SK-N-SH treated with all-trans-retinoic acid at 6 μM for 48 hours (cell line): ENCODE measurements around the gene MYH15.
"Not testable (repeated sequence)": the region's sequence is repeated elsewhere in the genome, so short reads cannot be mapped to it uniquely, and the experiment has no call there.

Experiments used
- ATAC-seq: fragments of 200-7000 bp; cut with Tn5 transposase; 3 replicates; pipeline ENCODE4 v1.9.1; 2020; ENCODE audit warnings: mild to moderate bottlenecking, moderate library complexity
- ARNTL ChIP-seq: fragments of 450-650 bp; formaldehyde crosslinking; IDR thresholded peaks from 2 replicates; pipeline ENCODE4 v1.5.0; 2020; ENCODE audit warnings: low read depth, mild to moderate bottlenecking, moderate library complexity, borderline replicate concordance
- CSDC2 ChIP-seq: fragments of 250-450 bp; sonication (Bioruptor Pico); IDR thresholded peaks from 2 replicates; pipeline ENCODE4 v1.5.0; 2020; ENCODE audit warnings: mild to moderate bottlenecking, moderate library complexity
- GLIS3 ChIP-seq: fragments of 250-450 bp; sonication (Bioruptor Pico); IDR thresholded peaks from 2 replicates; pipeline ENCODE4 v1.5.0; 2020; ENCODE audit warnings: mild to moderate bottlenecking, moderate library complexity
- PPARA ChIP-seq: fragments of 250-450 bp; sonication (Bioruptor Pico); IDR thresholded peaks from 2 replicates; pipeline ENCODE4 v1.5.0; 2020; ENCODE audit warnings: mild to moderate bottlenecking, borderline replicate concordance
- RARB ChIP-seq: fragments of 250-450 bp; sonication (Bioruptor Pico); IDR thresholded peaks from 2 replicates; pipeline ENCODE4 v1.8.0; 2021; ENCODE audit warnings: mild to moderate bottlenecking, moderate library complexity
- SNAI2 ChIP-seq: fragments of 250-450 bp; sonication (Bioruptor Pico); IDR thresholded peaks from 2 replicates; pipeline ENCODE4 v1.5.0; 2020; ENCODE audit warnings: mild to moderate bottlenecking, moderate library complexity
- TCF4 ChIP-seq: fragments of 250-450 bp; sonication (Bioruptor Pico); IDR thresholded peaks from 2 replicates; pipeline ENCODE4 v1.8.0; 2021; ENCODE audit warnings: mild to moderate bottlenecking, moderate library complexity, borderline replicate concordance
- TOX ChIP-seq: fragments of 250-450 bp; sonication (Bioruptor Pico); IDR thresholded peaks from 2 replicates; pipeline ENCODE4 v1.8.0; 2021; ENCODE audit warnings: mild to moderate bottlenecking, moderate library complexity, borderline replicate concordance
- ZC3H10 ChIP-seq: fragments of 250-450 bp; sonication (Bioruptor Pico); IDR thresholded peaks from 2 replicates; pipeline ENCODE4 v1.5.1; 2021; ENCODE audit warnings: mild to moderate bottlenecking, moderate library complexity
- ZFP3 ChIP-seq: fragments of 250-450 bp; sonication (Bioruptor Pico); IDR thresholded peaks from 2 replicates; pipeline ENCODE4 v1.5.0; 2020; ENCODE audit warnings: mild to moderate bottlenecking, moderate library complexity
- ZFP30 ChIP-seq: fragments of 450-650 bp; formaldehyde crosslinking; IDR thresholded peaks from 2 replicates; pipeline ENCODE4 v1.5.0; 2022; ENCODE audit warnings: mild to moderate bottlenecking, moderate library complexity
- ZNF565 ChIP-seq: fragments of 450-650 bp; formaldehyde crosslinking; conservative IDR thresholded peaks from 2 replicates; pipeline ENCODE4 v1.5.0; 2020; ENCODE audit warnings: low read depth, mild to moderate bottlenecking, moderate library complexity
- TF ChIP-seq, protein P1 (sequence below): fragments of 250-450 bp; sonication (Bioruptor Pico); IDR thresholded peaks from 2 replicates; pipeline ENCODE4 v1.5.0; 2020; ENCODE audit warnings: mild to moderate bottlenecking, moderate library complexity
- TF ChIP-seq, protein P2 (sequence below): fragments of 250-450 bp; sonication (Bioruptor Pico); IDR thresholded peaks from 2 replicates; pipeline ENCODE4 v1.5.1; 2021; ENCODE audit warnings: mild to moderate bottlenecking, moderate library complexity
- TF ChIP-seq, protein P3 (sequence below): fragments of 250-450 bp; sonication (Bioruptor Pico); IDR thresholded peaks from 2 replicates; pipeline ENCODE4 v1.5.1; 2020; ENCODE audit warnings: low read depth, mild to moderate bottlenecking, moderate library complexity

The MYH15 gene

DNA sequence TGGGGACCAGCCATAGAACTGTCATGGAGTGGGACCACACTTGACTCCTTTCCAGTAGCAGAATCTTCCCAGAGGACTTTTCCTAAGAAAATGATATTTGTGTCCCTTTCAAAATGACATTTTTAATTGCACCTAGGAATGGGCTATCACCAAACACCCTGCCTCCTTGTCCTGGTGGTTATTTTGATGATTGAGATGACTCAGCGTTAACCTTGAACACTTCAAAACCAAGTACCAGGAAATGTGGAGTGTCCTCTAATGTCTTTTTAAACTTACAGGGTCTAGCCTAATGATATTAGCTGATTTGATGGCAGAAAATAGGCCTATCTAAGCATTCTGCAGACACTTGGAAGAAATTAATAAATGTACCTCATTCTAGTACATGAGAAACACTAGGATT lies 123.3 kb downstream of the MYH15 start:
- no peak for TF ChIP-seq ZFP3
- TF ChIP-seq GLIS3 (CRISPR knock-in tag) = no peak
- TF ChIP-seq ZC3H10 = no peak
- TF ChIP-seq SNAI2 = no peak
- TF ChIP-seq, protein P1, sequence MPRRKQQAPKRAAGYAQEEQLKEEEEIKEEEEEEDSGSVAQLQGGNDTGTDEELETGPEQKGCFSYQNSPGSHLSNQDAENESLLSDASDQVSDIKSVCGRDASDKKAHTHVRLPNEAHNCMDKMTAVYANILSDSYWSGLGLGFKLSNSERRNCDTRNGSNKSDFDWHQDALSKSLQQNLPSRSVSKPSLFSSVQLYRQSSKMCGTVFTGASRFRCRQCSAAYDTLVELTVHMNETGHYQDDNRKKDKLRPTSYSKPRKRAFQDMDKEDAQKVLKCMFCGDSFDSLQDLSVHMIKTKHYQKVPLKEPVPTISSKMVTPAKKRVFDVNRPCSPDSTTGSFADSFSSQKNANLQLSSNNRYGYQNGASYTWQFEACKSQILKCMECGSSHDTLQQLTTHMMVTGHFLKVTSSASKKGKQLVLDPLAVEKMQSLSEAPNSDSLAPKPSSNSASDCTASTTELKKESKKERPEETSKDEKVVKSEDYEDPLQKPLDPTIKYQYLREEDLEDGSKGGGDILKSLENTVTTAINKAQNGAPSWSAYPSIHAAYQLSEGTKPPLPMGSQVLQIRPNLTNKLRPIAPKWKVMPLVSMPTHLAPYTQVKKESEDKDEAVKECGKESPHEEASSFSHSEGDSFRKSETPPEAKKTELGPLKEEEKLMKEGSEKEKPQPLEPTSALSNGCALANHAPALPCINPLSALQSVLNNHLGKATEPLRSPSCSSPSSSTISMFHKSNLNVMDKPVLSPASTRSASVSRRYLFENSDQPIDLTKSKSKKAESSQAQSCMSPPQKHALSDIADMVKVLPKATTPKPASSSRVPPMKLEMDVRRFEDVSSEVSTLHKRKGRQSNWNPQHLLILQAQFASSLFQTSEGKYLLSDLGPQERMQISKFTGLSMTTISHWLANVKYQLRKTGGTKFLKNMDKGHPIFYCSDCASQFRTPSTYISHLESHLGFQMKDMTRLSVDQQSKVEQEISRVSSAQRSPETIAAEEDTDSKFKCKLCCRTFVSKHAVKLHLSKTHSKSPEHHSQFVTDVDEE = no peak
- TF ChIP-seq TCF4 (CRISPR knock-in tag) = no peak
- TF ChIP-seq, protein P2, sequence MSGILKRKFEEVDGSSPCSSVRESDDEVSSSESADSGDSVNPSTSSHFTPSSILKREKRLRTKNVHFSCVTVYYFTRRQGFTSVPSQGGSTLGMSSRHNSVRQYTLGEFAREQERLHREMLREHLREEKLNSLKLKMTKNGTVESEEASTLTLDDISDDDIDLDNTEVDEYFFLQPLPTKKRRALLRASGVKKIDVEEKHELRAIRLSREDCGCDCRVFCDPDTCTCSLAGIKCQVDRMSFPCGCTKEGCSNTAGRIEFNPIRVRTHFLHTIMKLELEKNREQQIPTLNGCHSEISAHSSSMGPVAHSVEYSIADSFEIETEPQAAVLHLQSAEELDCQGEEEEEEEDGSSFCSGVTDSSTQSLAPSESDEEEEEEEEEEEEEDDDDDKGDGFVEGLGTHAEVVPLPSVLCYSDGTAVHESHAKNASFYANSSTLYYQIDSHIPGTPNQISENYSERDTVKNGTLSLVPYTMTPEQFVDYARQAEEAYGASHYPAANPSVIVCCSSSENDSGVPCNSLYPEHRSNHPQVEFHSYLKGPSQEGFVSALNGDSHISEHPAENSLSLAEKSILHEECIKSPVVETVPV (CRISPR knock-in tag) = no peak
- ATAC-seq = no peak

DNA sequence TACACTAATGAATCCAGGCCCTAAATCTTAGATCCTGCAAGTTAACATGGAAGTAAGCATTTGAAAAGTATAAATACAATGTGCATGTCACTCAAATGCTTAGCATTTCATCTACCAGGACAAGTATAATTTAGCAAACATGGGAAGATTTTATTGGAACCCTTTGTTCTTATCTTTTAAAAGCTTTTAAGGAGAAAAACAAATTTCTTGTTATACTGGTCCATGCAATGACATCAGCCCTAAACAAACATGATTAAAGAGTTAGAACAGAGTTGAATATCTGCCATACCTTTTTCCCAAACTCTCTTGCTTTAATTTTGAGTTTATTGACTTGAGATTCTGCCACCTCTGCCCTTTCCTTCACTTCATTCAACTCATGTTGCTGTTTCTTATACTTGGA lies 127.1 kb downstream of the MYH15 start:
- ATAC-seq = no peak
- TF ChIP-seq, protein P2 (CRISPR knock-in tag) = no peak
- TF ChIP-seq TOX (CRISPR knock-in tag) = no peak
- TF ChIP-seq, protein P3, sequence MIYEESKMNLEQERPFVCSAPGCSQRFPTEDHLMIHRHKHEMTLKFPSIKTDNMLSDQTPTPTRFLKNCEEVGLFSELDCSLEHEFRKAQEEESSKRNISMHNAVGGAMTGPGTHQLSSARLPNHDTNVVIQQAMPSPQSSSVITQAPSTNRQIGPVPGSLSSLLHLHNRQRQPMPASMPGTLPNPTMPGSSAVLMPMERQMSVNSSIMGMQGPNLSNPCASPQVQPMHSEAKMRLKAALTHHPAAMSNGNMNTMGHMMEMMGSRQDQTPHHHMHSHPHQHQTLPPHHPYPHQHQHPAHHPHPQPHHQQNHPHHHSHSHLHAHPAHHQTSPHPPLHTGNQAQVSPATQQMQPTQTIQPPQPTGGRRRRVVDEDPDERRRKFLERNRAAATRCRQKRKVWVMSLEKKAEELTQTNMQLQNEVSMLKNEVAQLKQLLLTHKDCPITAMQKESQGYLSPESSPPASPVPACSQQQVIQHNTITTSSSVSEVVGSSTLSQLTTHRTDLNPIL (CRISPR knock-in tag) = no peak

DNA sequence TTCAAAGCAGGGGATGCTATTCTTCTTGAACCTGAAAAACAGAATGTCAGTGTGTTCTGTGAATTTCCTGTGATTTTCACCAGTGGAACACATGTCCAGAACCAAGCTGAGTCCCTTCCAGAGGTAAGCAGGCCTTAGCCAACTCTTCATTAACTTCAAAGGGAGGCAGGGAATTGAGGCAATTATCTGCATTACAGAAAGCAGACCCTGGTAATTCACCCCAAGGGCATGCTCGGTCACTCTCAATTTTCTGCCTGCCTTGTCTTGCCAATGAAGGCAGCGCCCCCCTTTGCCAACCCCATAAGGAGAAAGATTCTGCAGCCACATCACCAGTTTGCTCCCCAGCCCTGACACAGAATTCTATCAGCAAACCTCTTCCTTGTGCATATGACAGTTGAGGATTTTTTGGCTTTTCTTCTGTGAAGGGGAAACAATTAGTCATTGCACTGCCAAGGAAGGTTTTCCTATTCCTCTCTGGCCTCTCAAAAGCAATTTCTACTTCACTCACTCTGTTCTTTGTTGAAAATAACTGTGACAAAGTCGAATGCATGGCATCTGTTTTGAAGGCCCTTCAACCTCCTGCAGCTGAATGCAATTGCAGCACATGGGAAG lies 128.8 kb downstream of the MYH15 start:
- TF ChIP-seq TOX (CRISPR knock-in tag) (no peak), TCF4 (CRISPR knock-in tag) (peak; percentile 56)
- TF ChIP-seq, protein P1 = peak; percentile 48; the same call in 1 of the 2 replicates
- no peak for ATAC-seq

DNA sequence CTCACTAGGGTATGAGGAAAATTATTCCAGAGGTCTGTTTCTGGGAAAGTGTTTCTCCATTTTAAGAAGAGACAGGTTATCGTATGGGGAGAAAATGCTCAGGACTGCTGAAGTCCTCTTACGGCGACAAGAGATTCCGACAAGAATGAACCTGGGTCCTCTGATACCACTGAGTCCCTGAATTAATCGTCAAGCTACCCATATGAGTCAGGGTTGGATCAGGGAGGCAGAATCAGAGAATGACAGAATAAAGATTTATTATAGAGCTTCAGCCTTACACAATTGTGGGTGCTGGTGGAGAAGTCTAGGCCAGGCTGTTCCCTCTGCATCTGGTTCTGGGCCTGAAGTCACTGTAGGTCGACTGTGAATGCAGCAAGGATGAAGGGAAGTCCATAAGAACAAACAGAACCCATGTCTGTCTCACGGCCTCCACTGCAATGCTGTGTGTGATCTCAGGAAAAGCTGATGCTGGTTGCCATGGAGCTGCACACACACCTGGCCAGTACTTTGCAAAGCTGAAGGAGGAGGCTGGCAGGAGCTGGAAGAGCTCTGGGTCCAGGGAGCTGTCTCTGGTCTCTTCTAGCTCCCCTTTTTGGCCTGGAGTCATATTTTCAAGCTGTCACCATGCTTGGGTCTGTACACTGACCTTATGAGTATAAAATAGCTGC lies 130.1 kb downstream of the MYH15 start:
- no peak for TF ChIP-seq ZC3H10
- no peak for ATAC-seq

DNA sequence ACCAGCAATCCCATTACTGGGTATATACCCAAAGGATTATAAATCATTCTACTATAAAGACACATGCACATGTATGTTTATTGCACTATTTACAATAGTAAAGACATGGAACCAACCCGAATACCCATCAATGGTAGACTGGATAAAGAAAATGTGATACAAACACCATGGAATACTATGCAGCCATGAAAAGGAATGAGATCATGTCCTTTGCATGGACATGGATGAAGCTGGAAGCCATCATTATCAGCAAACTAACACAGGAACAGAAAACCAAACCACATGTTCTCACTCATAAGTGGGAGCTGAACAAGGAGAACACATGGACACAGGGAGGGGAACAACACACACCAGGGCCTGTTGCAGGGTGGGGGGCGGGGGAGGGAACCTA lies 131.4 kb downstream of the MYH15 start:
- ATAC-seq = not testable (repeated sequence)

DNA sequence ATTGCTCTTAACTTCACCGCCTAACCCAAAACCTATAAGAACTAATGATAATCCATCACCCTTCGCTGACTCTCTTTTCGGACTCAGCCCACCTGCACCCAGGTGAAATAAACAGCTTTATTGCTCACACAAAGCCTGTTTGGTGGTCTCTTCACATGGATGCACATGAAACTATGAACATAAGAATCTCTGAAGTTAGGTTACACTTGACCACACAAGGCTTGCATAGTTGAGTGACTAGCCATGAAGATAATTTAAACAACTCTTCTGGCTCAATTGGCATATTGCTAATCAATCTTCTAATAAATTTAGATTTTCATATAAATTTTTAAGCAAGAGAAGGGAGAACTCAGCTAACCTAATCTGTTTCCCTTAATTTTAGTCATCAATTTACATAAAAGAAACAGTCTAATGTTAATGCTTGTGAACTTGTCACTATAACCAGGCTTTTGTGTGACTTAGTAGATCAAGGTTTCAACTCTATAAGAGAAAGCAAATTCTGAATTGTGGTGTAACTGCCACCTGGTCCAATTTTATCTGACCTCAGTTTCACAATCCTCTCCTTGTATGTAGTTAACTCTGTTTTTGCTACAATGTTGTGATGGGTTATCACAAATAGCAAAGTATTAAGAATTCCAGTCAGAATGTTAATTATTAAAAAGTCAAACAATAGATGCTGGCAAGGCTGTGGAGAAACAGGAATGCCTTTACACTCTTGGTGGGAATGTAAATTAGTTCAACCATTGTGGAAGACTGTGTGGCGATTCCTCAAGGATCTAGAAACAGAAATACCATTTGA lies 132.0 kb downstream of the MYH15 start:
- no peak for ATAC-seq
- TF ChIP-seq, protein P3 (CRISPR knock-in tag) = no peak
- TF ChIP-seq, protein P2 (CRISPR knock-in tag) = no peak
- TF ChIP-seq RARB (CRISPR knock-in tag) = no peak
- TF ChIP-seq ZNF565 (CRISPR knock-in tag) = no peak
- TF ChIP-seq ARNTL (CRISPR knock-in tag) = no peak
- no peak for TF ChIP-seq ZFP30 (CRISPR knock-in tag)
- no peak for TF ChIP-seq CSDC2 (CRISPR knock-in tag)
- no peak for TF ChIP-seq PPARA
